K562 (cell line): ENCODE measurements around the gene ARV1. TPM values are rescaled to one million over a fixed set of nuclear protein-coding genes. Genes with fewer than 3 reads are reported as not detected.
A peak's percentile ranks its signal among the peaks of the same experiment; 100 is the strongest.

Experiments
- LCOR ChIP-seq: sonication (generic); formaldehyde crosslinking; IDR thresholded peaks from 2 replicates; pipeline ENCODE4 v1.8.0; 2022; ENCODE audit warnings: mild to moderate bottlenecking, missing genetic modification reagents
- MAZ ChIP-seq, 2 experiments: fragments of 450-650 bp in 1 of 2; sonication (generic) in 1 of 2; formaldehyde crosslinking; IDR thresholded peaks in 1 of 2; conservative IDR thresholded peaks in 1 of 2; 2 replicates each; pipeline versions ENCODE4 v1.4.0 to v1.5.0; 2020; ENCODE audit warnings: mild to moderate bottlenecking in 1 of 2, missing genetic modification reagents in 1 of 2
- NRF1 ChIP-seq, 2 experiments: fragments of 450-650 bp; IDR thresholded peaks in 1 of 2; conservative IDR thresholded peaks in 1 of 2; 2 replicates each; pipeline ENCODE4 v1.6.1; 2014; ENCODE audit warnings: mild to moderate bottlenecking in 2 of 2
- SMAD4 ChIP-seq: fragments of 250-450 bp; sonication (Bioruptor Pico); conservative IDR thresholded peaks from 2 replicates; pipeline ENCODE4 v1.8.0; 2021; ENCODE audit warnings: inconsistent platforms, mild to moderate bottlenecking, moderate library complexity
- ZNF583 ChIP-seq: fragments of 250-450 bp; sonication (Bioruptor Pico); IDR thresholded peaks from 2 replicates; pipeline ENCODE4 v1.4.0; 2020
- polyA plus RNA-seq, 8 experiments: library from polyadenylated mRNA; depleted of rRNA in 4 of 8; stranded (reverse) in 5 of 8; unstranded in 3 of 8; fragments of >200 nt; fragmentation: Nextera tagmentation in 2 of 8; fragmentation: Illumina TruSeq in 1 of 8; extraction: Ambion mirVana in 2 of 8; extraction: Trizol in 1 of 8; gene quantifications; 2 replicates each; pipeline versions ENCODE4 v1.2.1 to v1.2.3, GENCODE V29; 2011 to 2014; ENCODE audit warnings: inconsistent platforms in 1 of 8, missing spikeins in 1 of 8
- total RNA-seq, 7 experiments: library from RNA; depleted of rRNA in 6 of 7; stranded (reverse); fragments of >200 nt in 6 of 7; fragmentation: Illumina TruSeq in 2 of 7; extraction: Trizol in 2 of 7; gene quantifications; 2 replicates each; pipeline versions ENCODE4 v1.2.1 to v1.2.3, GENCODE V29; 2011 to 2021; ENCODE audit warnings: low replicate concordance in 1 of 7
- TF ChIP-seq, protein P1 (sequence below), 3 experiments: fragments of 200-800 bp in 1 of 3; fragments of 250-450 bp in 1 of 3; fragments of 450-650 bp in 1 of 3; sonication (Bioruptor Pico) in 1 of 3; sonication (Bioruptor generic) in 1 of 3; formaldehyde crosslinking in 1 of 3; IDR thresholded peaks; 2 replicates each; pipeline versions ENCODE4 v1.6.1 to v1.8.0; 2016 to 2022; ENCODE audit warnings: mild to moderate bottlenecking in 2 of 3, missing genetic modification characterization in 2 of 3, missing compliant biosample characterization in 1 of 3, moderate library complexity in 1 of 3
- TF ChIP-seq, protein P2 (sequence below), 2 experiments: fragments of 450-650 bp; IDR thresholded peaks; 2 replicates each; pipeline ENCODE4 v1.6.1; 2018; ENCODE audit warnings: mild to moderate bottlenecking in 2 of 2, low read depth in 1 of 2; ENCODE audit not compliant: partially characterized antibody in 2 of 2
- TF ChIP-seq, protein P3 (sequence below): fragments of 150-350 bp; IDR thresholded peaks from 2 replicates; pipeline ENCODE4 v1.6.1; 2014; ENCODE audit warnings: low read depth, mild to moderate bottlenecking, low read length, borderline replicate concordance
- TF ChIP-seq, protein P4 (sequence below): fragments of 250-450 bp; sonication (Bioruptor Pico); IDR thresholded peaks from 2 replicates; pipeline ENCODE4 v1.4.0; 2020

ARV1 gene
- total and polyA plus RNA-seq, 9 of the 15 experiments (the other 6 are each of a cell fraction or from before 2014, with no cell fraction given) = 54.8 to 139 (median 74.0) TPM

DNA sequence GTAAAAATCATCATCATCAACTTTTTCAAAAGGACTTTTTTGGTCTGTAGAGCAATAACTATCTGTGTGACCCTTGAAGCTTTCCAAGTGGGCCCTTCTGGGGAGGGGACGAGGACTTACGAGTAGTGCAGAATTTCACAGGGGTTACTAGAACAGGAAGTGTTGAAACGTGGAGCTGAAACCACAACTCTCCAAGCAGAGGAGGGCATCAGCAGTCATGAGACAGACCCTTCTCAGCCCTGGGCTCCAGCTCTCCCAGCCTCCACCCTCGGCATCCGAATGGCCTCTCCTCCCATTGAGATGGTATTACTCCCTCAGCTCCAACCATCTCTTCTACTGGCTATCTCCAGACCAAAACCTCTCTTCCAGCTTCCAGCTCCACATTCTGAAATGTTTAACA lies 57.5 kb downstream of the ARV1 start (continued):
- TF ChIP-seq, protein P1, sequence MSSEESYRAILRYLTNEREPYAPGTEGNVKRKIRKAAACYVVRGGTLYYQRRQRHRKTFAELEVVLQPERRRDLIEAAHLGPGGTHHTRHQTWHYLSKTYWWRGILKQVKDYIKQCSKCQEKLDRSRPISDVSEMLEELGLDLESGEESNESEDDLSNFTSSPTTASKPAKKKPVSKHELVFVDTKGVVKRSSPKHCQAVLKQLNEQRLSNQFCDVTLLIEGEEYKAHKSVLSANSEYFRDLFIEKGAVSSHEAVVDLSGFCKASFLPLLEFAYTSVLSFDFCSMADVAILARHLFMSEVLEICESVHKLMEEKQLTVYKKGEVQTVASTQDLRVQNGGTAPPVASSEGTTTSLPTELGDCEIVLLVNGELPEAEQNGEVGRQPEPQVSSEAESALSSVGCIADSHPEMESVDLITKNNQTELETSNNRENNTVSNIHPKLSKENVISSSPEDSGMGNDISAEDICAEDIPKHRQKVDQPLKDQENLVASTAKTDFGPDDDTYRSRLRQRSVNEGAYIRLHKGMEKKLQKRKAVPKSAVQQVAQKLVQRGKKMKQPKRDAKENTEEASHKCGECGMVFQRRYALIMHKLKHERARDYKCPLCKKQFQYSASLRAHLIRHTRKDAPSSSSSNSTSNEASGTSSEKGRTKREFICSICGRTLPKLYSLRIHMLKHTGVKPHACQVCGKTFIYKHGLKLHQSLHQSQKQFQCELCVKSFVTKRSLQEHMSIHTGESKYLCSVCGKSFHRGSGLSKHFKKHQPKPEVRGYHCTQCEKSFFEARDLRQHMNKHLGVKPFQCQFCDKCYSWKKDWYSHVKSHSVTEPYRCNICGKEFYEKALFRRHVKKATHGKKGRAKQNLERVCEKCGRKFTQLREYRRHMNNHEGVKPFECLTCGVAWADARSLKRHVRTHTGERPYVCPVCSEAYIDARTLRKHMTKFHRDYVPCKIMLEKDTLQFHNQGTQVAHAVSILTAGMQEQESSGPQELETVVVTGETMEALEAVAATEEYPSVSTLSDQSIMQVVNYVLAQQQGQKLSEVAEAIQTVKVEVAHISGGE (CRISPR knock-in tag; IDR thresholded peaks at IDR 0.05) = no peak
- TF ChIP-seq, protein P2, sequence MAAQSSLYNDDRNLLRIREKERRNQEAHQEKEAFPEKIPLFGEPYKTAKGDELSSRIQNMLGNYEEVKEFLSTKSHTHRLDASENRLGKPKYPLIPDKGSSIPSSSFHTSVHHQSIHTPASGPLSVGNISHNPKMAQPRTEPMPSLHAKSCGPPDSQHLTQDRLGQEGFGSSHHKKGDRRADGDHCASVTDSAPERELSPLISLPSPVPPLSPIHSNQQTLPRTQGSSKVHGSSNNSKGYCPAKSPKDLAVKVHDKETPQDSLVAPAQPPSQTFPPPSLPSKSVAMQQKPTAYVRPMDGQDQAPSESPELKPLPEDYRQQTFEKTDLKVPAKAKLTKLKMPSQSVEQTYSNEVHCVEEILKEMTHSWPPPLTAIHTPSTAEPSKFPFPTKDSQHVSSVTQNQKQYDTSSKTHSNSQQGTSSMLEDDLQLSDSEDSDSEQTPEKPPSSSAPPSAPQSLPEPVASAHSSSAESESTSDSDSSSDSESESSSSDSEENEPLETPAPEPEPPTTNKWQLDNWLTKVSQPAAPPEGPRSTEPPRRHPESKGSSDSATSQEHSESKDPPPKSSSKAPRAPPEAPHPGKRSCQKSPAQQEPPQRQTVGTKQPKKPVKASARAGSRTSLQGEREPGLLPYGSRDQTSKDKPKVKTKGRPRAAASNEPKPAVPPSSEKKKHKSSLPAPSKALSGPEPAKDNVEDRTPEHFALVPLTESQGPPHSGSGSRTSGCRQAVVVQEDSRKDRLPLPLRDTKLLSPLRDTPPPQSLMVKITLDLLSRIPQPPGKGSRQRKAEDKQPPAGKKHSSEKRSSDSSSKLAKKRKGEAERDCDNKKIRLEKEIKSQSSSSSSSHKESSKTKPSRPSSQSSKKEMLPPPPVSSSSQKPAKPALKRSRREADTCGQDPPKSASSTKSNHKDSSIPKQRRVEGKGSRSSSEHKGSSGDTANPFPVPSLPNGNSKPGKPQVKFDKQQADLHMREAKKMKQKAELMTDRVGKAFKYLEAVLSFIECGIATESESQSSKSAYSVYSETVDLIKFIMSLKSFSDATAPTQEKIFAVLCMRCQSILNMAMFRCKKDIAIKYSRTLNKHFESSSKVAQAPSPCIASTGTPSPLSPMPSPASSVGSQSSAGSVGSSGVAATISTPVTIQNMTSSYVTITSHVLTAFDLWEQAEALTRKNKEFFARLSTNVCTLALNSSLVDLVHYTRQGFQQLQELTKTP (IDR thresholded peaks at IDR 0.05; ENCODE audit: low read depth in 1 of 2, partially characterized antibody in 2 of 2) = no peak
- TF ChIP-seq, protein P3, sequence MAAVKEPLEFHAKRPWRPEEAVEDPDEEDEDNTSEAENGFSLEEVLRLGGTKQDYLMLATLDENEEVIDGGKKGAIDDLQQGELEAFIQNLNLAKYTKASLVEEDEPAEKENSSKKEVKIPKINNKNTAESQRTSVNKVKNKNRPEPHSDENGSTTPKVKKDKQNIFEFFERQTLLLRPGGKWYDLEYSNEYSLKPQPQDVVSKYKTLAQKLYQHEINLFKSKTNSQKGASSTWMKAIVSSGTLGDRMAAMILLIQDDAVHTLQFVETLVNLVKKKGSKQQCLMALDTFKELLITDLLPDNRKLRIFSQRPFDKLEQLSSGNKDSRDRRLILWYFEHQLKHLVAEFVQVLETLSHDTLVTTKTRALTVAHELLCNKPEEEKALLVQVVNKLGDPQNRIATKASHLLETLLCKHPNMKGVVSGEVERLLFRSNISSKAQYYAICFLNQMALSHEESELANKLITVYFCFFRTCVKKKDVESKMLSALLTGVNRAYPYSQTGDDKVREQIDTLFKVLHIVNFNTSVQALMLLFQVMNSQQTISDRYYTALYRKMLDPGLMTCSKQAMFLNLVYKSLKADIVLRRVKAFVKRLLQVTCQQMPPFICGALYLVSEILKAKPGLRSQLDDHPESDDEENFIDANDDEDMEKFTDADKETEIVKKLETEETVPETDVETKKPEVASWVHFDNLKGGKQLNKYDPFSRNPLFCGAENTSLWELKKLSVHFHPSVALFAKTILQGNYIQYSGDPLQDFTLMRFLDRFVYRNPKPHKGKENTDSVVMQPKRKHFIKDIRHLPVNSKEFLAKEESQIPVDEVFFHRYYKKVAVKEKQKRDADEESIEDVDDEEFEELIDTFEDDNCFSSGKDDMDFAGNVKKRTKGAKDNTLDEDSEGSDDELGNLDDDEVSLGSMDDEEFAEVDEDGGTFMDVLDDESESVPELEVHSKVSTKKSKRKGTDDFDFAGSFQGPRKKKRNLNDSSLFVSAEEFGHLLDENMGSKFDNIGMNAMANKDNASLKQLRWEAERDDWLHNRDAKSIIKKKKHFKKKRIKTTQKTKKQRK = no peak
- TF ChIP-seq ZNF583 (CRISPR knock-in tag) = no peak
- TF ChIP-seq NRF1 (conservative IDR thresholded peaks at IDR 0.05 in 1 of 2, IDR thresholded peaks at IDR 0.05 in 1 of 2) = no peak
- TF ChIP-seq MAZ (CRISPR knock-in tag; conservative IDR thresholded peaks at IDR 0.05 in 1 of 2, IDR thresholded peaks at IDR 0.05 in 1 of 2) = no peak; a peak in 1 of 4 replicates
- 0 out of 2 replicates have a peak, but pooled peaks have one; percentile 30 for TF ChIP-seq SMAD4 (CRISPR knock-in tag)
- no peak for TF ChIP-seq LCOR
- TF ChIP-seq, protein P4, sequence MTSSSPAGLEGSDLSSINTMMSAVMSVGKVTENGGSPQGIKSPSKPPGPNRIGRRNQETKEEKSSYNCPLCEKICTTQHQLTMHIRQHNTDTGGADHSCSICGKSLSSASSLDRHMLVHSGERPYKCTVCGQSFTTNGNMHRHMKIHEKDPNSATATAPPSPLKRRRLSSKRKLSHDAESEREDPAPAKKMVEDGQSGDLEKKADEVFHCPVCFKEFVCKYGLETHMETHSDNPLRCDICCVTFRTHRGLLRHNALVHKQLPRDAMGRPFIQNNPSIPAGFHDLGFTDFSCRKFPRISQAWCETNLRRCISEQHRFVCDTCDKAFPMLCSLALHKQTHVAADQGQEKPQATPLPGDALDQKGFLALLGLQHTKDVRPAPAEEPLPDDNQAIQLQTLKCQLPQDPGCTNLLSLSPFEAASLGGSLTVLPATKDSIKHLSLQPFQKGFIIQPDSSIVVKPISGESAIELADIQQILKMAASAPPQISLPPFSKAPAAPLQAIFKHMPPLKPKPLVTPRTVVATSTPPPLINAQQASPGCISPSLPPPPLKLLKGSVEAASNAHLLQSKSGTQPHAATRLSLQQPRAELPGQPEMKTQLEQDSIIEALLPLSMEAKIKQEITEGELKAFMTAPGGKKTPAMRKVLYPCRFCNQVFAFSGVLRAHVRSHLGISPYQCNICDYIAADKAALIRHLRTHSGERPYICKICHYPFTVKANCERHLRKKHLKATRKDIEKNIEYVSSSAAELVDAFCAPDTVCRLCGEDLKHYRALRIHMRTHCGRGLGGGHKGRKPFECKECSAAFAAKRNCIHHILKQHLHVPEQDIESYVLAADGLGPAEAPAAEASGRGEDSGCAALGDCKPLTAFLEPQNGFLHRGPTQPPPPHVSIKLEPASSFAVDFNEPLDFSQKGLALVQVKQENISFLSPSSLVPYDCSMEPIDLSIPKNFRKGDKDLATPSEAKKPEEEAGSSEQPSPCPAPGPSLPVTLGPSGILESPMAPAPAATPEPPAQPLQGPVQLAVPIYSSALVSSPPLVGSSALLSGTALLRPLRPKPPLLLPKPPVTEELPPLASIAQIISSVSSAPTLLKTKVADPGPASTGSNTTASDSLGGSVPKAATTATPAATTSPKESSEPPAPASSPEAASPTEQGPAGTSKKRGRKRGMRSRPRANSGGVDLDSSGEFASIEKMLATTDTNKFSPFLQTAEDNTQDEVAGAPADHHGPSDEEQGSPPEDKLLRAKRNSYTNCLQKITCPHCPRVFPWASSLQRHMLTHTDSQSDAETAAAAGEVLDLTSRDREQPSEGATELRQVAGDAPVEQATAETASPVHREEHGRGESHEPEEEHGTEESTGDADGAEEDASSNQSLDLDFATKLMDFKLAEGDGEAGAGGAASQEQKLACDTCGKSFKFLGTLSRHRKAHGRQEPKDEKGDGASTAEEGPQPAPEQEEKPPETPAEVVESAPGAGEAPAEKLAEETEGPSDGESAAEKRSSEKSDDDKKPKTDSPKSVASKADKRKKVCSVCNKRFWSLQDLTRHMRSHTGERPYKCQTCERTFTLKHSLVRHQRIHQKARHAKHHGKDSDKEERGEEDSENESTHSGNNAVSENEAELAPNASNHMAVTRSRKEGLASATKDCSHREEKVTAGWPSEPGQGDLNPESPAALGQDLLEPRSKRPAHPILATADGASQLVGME (CRISPR knock-in tag) = 0 out of 2 replicates have a peak, but pooled peaks have one; percentile 25
